NCI-H226 (cell line): ENCODE results near the gene C9orf72.

Source experiments
- DNase-seq: peaks from one replicate; pipeline ENCODE4 v3.0.0-alpha.2; 2015

C9orf72 gene

GRCh38 chr9:27537756-27538155, 35.5 kb downstream of the C9orf72 start:
- DNase-seq: no peak

GRCh38 chr9:27537027-27537435, 36.2 kb downstream of the C9orf72 start:
- DNase-seq: no peak

GRCh38 chr9:27536168-27536567, 37.1 kb downstream of the C9orf72 start:
- no peak for DNase-seq

GRCh38 chr9:27535701-27536118, 37.6 kb downstream of the C9orf72 start:
- no peak for DNase-seq

GRCh38 chr9:27534658-27535209, 38.5 kb downstream of the C9orf72 start:
- no peak for DNase-seq

- no peak for DNase-seq
Measured at GRCh38 chr9:27534131-27534530, 39.1 kb downstream of the C9orf72 start.

GRCh38 chr9:27533311-27533710, 40.0 kb downstream of the C9orf72 start:
- no peak for DNase-seq

GRCh38 chr9:27532046-27532445, 41.2 kb downstream of the C9orf72 start:
- no peak for DNase-seq

GRCh38 chr9:27530915-27531755, 42.1 kb downstream of the C9orf72 start:
- DNase-seq: no peak

- peak; percentile 31 for DNase-seq
Measured at GRCh38 chr9:27529316-27530278, 43.7 kb downstream of the C9orf72 start, which contains the start of gene MOB3B. Gene MOB3B, minus strand, starts transcription at chr9:27529814. Its CDS starts 74,264 bp downstream, at chr9:27455550.

GRCh38 chr9:27528886-27529315, 44.4 kb downstream of the C9orf72 start:
- no peak for DNase-seq

GRCh38 chr9:27528076-27528885, 45.0 kb downstream of the C9orf72 start:
- peak; percentile 75 for DNase-seq

GRCh38 chr9:27527702-27528075, 45.6 kb downstream of the C9orf72 start:
- no peak for DNase-seq

- DNase-seq: no peak
Measured at GRCh38 chr9:27524236-27524635, 49.0 kb downstream of the C9orf72 start, which contains the start of gene IFNK. Gene IFNK, plus strand, starts transcription at chr9:27524290. Its CDS starts 47 bp downstream, at chr9:27524337.

GRCh38 chr9:27523141-27523540, 50.1 kb downstream of the C9orf72 start:
- DNase-seq: no peak

- DNase-seq: no peak
Measured at GRCh38 chr9:27520986-27521385, 52.3 kb downstream of the C9orf72 start.

GRCh38 chr9:27519466-27520465, 53.5 kb downstream of the C9orf72 start:
- peak; percentile 31 for DNase-seq

GRCh38 chr9:27518809-27519208, 54.5 kb downstream of the C9orf72 start:
- DNase-seq: no peak

GRCh38 chr9:27518006-27518405, 55.3 kb downstream of the C9orf72 start:
- DNase-seq: no peak

GRCh38 chr9:27514551-27514950, 58.7 kb downstream of the C9orf72 start:
- no peak for DNase-seq

GRCh38 chr9:27511771-27512170, 61.5 kb downstream of the C9orf72 start:
- DNase-seq: no peak
